GM19463 (cell line): ENCODE measurements around the gene ATP6V0E2.
"Not testable (repeated sequence)": the region's sequence is repeated elsewhere in the genome, so short reads cannot be mapped to it uniquely, and the experiment has no call there.

Source experiments
- ATAC-seq: cut with Tn5 transposase; IDR thresholded peaks from one replicate; pipeline ENCODE4 v1.9.1; 2021; ENCODE audit warnings: mild to moderate bottlenecking, moderate library complexity; ENCODE audit not compliant: unreplicated experiment

Gene ATP6V0E2

GRCh38 chr7:149873074-149873969, at the start of gene ATP6V0E2:
TSS of gene ATP6V0E2 (plus strand) at chr7:149873969. CDS start at chr7:149874066, 97 bp downstream.
- ATAC-seq: peak; percentile 91

- ATAC-seq: no peak
Measured at GRCh38 chr7:149824301-149824741, 49.4 kb upstream of the ATP6V0E2 start.

- no peak for ATAC-seq
Measured at GRCh38 chr7:149824748-149825566, 48.8 kb upstream of the ATP6V0E2 start.

- no peak for ATAC-seq
Measured at GRCh38 chr7:149825567-149826343, 48.0 kb upstream of the ATP6V0E2 start.

GRCh38 chr7:149826344-149827088, 47.3 kb upstream of the ATP6V0E2 start:
- no peak for ATAC-seq

- no peak for ATAC-seq
Measured at GRCh38 chr7:149827089-149827981, 46.4 kb upstream of the ATP6V0E2 start.

- no peak for ATAC-seq
Measured at GRCh38 chr7:149828357-149829309, 45.1 kb upstream of the ATP6V0E2 start.

GRCh38 chr7:149830527-149830926, 43.2 kb upstream of the ATP6V0E2 start:
- not testable (repeated sequence) for ATAC-seq

- ATAC-seq: no peak
Measured at GRCh38 chr7:149830997-149831740, 42.6 kb upstream of the ATP6V0E2 start.

- ATAC-seq: no peak
Measured at GRCh38 chr7:149831741-149832219, 42.0 kb upstream of the ATP6V0E2 start.

GRCh38 chr7:149832332-149833041, 41.3 kb upstream of the ATP6V0E2 start:
- ATAC-seq: no peak

- no peak for ATAC-seq
Measured at GRCh38 chr7:149833495-149834130, 40.2 kb upstream of the ATP6V0E2 start.

- no peak for ATAC-seq
Measured at GRCh38 chr7:149834601-149835000, 39.2 kb upstream of the ATP6V0E2 start.

- no peak for ATAC-seq
Measured at GRCh38 chr7:149836434-149836833, 37.3 kb upstream of the ATP6V0E2 start.

GRCh38 chr7:149837564-149838223, 36.1 kb upstream of the ATP6V0E2 start:
- no peak for ATAC-seq
